Hepatocyte (in vitro differentiated cells): ENCODE results near the gene LIN9. TPM values are rescaled to one million over a fixed set of nuclear protein-coding genes. Genes with fewer than 3 reads are reported as not detected.

Experiments used
- DNase-seq: peaks from one replicate; pipeline ENCODE4 v3.0.0-alpha.2; 2016; ENCODE audit warnings: low spot score
- H2AFZ ChIP-seq: fragments of 200-600 bp; sonication (generic); 2 replicates; pipeline ENCODE4 v1.6.0; 2016; ENCODE audit warnings: antibody characterized with exemption, mild to moderate bottlenecking
- H3K27ac ChIP-seq: fragments of 200-600 bp; sonication (generic); 2 replicates; pipeline ENCODE4 v1.5.1; 2016; ENCODE audit warnings: mild to moderate bottlenecking
- H3K27me3 ChIP-seq: fragments of 200-600 bp; sonication (generic); 2 replicates; pipeline ENCODE4 v1.6.1; 2016
- H3K36me3 ChIP-seq: fragments of 200-600 bp; sonication (generic); replicated peaks from 2 replicates; pipeline ENCODE4 v1.5.1; 2016; ENCODE audit warnings: low read depth; ENCODE audit not compliant: insufficient read depth
- H3K4me1 ChIP-seq: fragments of 200-600 bp; sonication (generic); 2 replicates; pipeline ENCODE4 v1.5.1; 2016; ENCODE audit warnings: mild to moderate bottlenecking, moderate library complexity; ENCODE audit not compliant: insufficient read depth
- H3K4me2 ChIP-seq: fragments of 200-600 bp; sonication (generic); 2 replicates; pipeline ENCODE4 v1.6.0; 2016
- H3K4me3 ChIP-seq: fragments of 200-600 bp; sonication (generic); 2 replicates; pipeline ENCODE4 v1.5.1; 2016; ENCODE audit warnings: mild to moderate bottlenecking
- H3K79me2 ChIP-seq: fragments of 200-600 bp; sonication (generic); 2 replicates; pipeline ENCODE4 v1.6.0; 2017; ENCODE audit warnings: mild to moderate bottlenecking
- H3K9me2 ChIP-seq: fragments of 200-600 bp; sonication (generic); replicated peaks from 2 replicates; pipeline ENCODE4 v1.6.0; 2017; ENCODE audit warnings: mild to moderate bottlenecking; ENCODE audit not compliant: insufficient read depth
- H3K9me3 ChIP-seq: fragments of 200-600 bp; sonication (generic); 2 replicates; pipeline ENCODE4 v1.5.1; 2016; ENCODE audit warnings: low read depth, mild to moderate bottlenecking
- H4K20me1 ChIP-seq: fragments of 200-600 bp; sonication (generic); 2 replicates; pipeline ENCODE4 v1.6.0; 2016; ENCODE audit warnings: mild to moderate bottlenecking; ENCODE audit not compliant: insufficient read depth, poor library complexity, severe bottlenecking
- EZH2 ChIP-seq: fragments of 200-600 bp; sonication (generic); IDR thresholded peaks from 2 replicates; pipeline ENCODE4 v1.6.1; 2016; ENCODE audit warnings: antibody characterized with exemption, mild to moderate bottlenecking, borderline replicate concordance
- EZH2phosphoT487 ChIP-seq: fragments of 200-600 bp; sonication (generic); IDR thresholded peaks from one replicate; pipeline ENCODE4 v1.6.1; 2018; ENCODE audit warnings: antibody characterized with exemption, mild to moderate bottlenecking, low read depth, moderate library complexity; ENCODE audit not compliant: unreplicated experiment, severe bottlenecking
- WGBS: methylation state at CpG from one replicate; pipeline ENCODE4 v1.1.6; 2016; ENCODE audit warnings: low lambda C conversion rate; ENCODE audit errors: missing lambda C conversion rate; 5-methylcytosine and 5-hydroxymethylcytosine counted together
- polyA plus RNA-seq: library from polyadenylated mRNA; unstranded; fragments of >200 nt; fragmentation: Nextera tagmentation; extraction: Ambion mirVana; gene quantifications from 2 replicates; pipeline ENCODE4 v1.2.1, GENCODE V29; 2016
- total RNA-seq: library from RNA; depleted of rRNA; stranded (reverse); fragments of >200 nt; gene quantifications from 2 replicates; pipeline ENCODE4 v1.2.3, GENCODE V29; 2014
- TF ChIP-seq, protein P1 (sequence below): fragments of 200-600 bp; sonication (generic); IDR thresholded peaks from 2 replicates; pipeline ENCODE4 v1.5.1; 2016; ENCODE audit warnings: antibody characterized with exemption, mild to moderate bottlenecking; ENCODE audit not compliant: poor library complexity

The LIN9 gene
- total and polyA plus RNA-seq, 2 experiments from 2014 or later, result 2.9 to 6.2 TPM

DNA sequence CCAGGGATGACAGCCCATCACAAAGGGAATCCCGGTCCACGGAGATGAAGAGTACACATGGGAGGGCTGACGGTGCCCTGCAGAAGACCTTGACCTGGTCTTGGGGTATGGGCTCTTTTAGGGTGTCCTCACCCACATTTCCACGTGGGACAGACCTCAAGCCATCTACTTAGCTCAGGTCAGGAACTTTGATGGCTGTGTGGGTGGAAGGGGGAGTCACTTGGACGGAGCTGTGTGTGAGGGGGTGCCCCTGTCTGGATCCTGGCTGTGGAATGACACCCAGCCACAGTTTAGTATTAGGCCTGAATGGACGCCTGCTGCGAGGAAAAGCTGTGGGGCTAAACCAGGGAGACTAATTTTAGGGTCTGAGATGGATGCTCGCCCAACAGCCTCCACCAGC lies 96.4 kb downstream of the LIN9 start:
- TF ChIP-seq, protein P1, sequence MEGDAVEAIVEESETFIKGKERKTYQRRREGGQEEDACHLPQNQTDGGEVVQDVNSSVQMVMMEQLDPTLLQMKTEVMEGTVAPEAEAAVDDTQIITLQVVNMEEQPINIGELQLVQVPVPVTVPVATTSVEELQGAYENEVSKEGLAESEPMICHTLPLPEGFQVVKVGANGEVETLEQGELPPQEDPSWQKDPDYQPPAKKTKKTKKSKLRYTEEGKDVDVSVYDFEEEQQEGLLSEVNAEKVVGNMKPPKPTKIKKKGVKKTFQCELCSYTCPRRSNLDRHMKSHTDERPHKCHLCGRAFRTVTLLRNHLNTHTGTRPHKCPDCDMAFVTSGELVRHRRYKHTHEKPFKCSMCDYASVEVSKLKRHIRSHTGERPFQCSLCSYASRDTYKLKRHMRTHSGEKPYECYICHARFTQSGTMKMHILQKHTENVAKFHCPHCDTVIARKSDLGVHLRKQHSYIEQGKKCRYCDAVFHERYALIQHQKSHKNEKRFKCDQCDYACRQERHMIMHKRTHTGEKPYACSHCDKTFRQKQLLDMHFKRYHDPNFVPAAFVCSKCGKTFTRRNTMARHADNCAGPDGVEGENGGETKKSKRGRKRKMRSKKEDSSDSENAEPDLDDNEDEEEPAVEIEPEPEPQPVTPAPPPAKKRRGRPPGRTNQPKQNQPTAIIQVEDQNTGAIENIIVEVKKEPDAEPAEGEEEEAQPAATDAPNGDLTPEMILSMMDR, result no peak
- no peak for TF ChIP-seq EZH2
- Histone ChIP-seq H3K9me2 (no peaks in the 10 kb centered on the region), H2AFZ (no peak overlapping the region), H3K4me1 (no peaks in the 10 kb centered on the region), H3K27ac (no peak overlapping the region), H3K36me3 (no peaks in the 10 kb centered on the region), H4K20me1 (no peaks in the 10 kb centered on the region), H3K4me3 (no peak overlapping the region), H3K27me3 (no peaks in the 10 kb centered on the region), H3K79me2 (no peaks in the 10 kb centered on the region), H3K9me3 (no peaks in the 10 kb centered on the region), H3K4me2 (no peak overlapping the region)
- no peak for DNase-seq
- WGBS, result 94% methylated on average over 8 of the region's 8 CpGs

DNA sequence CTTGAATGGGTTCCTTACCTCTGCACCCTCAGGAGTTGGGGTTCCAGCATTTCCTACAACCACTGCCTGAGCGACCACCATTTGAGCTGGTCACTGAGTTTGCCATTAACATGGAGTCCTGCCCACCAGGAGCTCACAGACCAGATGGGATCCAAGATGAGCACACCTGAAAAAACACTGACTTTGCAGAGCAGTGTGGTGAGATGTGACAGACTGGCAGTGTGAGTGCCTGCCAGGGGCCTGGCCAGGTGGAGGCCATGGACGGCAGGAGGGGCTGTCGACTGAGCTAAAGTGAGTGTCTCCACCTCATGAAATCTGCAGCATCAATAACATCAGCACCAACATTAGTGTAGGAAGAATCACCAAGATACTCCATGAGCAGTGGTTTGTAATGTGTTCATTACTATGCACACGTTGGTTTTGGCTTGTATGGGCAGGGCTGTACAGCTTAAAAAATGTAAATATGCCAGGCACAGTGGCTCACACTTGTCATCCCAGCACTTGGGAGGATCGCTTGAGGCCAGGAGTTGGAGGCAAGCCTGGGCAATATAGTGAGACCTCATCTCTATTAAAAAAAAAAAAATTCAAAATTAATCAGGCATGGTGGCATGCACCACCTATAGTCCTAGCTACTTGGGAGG lies 97.7 kb downstream of the LIN9 start:
- Histone ChIP-seq H3K4me2 (no peak overlapping the region), H3K9me2 (no peaks in the 10 kb centered on the region), H3K4me3 (no peak overlapping the region), H3K36me3 (no peaks in the 10 kb centered on the region), H3K4me1 (no peaks in the 10 kb centered on the region), H3K27ac (no peak overlapping the region), H3K27me3 (no peaks in the 10 kb centered on the region), H2AFZ (no peak overlapping the region), H4K20me1 (no peaks in the 10 kb centered on the region), H3K9me3 (no peaks in the 10 kb centered on the region), H3K79me2 (no peaks in the 10 kb centered on the region)
- DNase-seq, result no peak
- no peak for TF ChIP-seq EZH2phosphoT487
- TF ChIP-seq, protein P1, result no peak
- TF ChIP-seq EZH2, result no peak
- 83% methylated on average over 5 of the region's 5 CpGs for WGBS

DNA sequence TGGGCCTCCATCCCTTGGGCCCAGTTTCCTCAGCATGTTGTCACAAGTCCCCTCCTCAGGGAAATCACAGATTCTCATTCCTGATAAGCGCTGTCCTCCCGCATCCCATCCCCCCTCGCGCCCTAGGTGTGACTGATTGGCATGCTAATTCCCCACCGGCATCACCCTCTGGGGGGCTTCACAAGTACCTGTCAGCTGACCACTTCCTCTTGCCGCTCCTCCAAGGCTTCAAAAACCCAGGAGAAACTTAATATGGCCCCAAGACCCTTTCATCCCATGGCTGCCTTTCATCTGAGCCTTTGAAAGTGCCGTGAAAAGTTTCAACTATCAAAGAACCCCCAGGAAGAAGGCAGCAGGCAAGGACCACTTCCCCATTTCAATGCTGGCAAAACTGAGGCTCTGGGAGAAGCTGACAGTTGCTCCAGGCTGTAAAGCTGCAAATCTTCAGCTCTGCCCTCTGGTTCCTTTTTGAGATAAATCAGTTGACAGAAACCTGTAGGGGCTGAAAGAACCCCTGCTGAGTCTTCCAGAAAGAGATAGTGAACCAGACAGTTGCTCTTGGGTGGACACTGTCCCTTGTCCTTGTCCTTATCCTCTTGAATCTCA lies 98.3 kb downstream of the LIN9 start:
- no peak for TF ChIP-seq EZH2
- no peak for TF ChIP-seq EZH2phosphoT487
- TF ChIP-seq, protein P1, result no peak
- no peaks in the 10 kb centered on the region for H3K36me3 ChIP-seq
- WGBS, result 53% methylated on average over 7 of the region's 7 CpGs
- H3K9me3 ChIP-seq, result no peaks in the 10 kb centered on the region
- no peaks in the 10 kb centered on the region for H3K27me3 ChIP-seq
- no peak for DNase-seq
- no peaks in the 10 kb centered on the region for H3K9me2 ChIP-seq
- no peak overlapping the region for H3K27ac ChIP-seq
- no peak overlapping the region for H2AFZ ChIP-seq
- no peaks in the 10 kb centered on the region for H3K4me1 ChIP-seq
- H3K4me3 ChIP-seq, result no peak overlapping the region
- H3K79me2 ChIP-seq, result no peaks in the 10 kb centered on the region
- no peak overlapping the region for H3K4me2 ChIP-seq
- H4K20me1 ChIP-seq, result no peaks in the 10 kb centered on the region
